ENCODE data around the gene SPOCK2.

- TF ChIP-seq EZH2phosphoT487 (IDR thresholded peaks at IDR 0.05; ENCODE audit: low read depth) (no peak), CTCF (IDR thresholded peaks at IDR 0.05; ENCODE audit: low read depth, low read length) (no peak)
Observed at GRCh38 chr10:72059843-72060822, 28.2 kb downstream of the SPOCK2 start.

All from OCI-LY3 (cell line).